HG02610 (cell line): Measurements from ENCODE around the gene ZIC2.

Source experiments
- ATAC-seq: cut with Tn5 transposase; IDR thresholded peaks from one replicate; pipeline ENCODE4 v1.9.1; 2021; ENCODE audit warnings: mild to moderate bottlenecking, moderate library complexity; ENCODE audit not compliant: unreplicated experiment

ZIC2 gene

GRCh38 chr13:99985241-99985874, 3.8 kb downstream of the ZIC2 start:
- ATAC-seq, result no peak

DNA sequence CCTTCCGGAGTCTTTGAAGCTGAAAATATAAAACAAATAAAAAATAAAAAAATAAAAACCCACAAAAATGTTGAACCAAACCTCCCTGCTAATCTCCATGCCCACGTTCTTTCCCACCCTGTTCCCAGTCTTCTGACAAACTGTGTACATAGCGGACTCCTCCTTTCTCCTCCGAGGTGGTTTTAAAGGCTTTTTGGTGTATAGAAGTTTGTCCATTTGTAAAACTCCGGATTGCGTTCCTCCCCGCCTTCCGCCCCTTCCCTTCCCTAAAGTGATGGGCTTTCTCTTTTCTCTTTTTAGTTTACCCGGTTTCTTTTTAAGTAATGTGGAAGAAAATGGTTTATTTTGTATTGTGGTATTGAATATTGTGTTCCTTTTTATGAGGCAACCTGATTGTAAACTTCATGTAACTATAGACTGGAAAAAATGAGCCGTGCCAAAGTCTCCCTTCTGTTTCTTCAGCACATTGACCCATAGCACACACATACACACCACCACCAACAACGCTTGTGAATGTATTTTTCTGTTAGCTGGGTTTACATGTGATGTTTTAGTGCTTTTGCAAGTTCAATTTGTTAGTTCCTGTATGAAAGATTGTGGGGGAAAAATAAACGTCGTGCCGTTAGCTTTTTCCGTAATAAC, 4.4 kb downstream of the ZIC2 start:
- no peak for ATAC-seq

DNA sequence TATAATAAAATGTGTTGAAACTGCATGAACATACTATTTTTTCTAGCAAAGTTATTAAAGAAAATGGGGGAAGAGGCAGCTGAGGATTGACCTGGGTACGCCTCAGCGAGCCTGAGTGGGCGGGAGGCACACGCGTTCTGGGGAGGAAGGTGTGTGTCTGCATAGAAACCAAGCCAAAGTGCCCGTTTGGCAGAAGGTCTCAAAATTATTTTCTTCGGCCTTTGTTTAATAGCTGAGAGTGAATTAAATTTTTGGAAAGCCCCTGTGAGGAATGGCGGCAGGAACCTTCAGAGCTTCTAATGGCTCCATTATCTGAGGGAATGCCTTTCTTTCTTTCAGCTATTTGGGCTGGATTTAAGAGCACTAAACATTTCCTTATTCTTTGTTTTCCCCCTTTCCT, 5.2 kb downstream of the ZIC2 start:
- no peak for ATAC-seq

GRCh38 chr13:99987154-99988019, 5.8 kb downstream of the ZIC2 start:
- no peak for ATAC-seq

DNA sequence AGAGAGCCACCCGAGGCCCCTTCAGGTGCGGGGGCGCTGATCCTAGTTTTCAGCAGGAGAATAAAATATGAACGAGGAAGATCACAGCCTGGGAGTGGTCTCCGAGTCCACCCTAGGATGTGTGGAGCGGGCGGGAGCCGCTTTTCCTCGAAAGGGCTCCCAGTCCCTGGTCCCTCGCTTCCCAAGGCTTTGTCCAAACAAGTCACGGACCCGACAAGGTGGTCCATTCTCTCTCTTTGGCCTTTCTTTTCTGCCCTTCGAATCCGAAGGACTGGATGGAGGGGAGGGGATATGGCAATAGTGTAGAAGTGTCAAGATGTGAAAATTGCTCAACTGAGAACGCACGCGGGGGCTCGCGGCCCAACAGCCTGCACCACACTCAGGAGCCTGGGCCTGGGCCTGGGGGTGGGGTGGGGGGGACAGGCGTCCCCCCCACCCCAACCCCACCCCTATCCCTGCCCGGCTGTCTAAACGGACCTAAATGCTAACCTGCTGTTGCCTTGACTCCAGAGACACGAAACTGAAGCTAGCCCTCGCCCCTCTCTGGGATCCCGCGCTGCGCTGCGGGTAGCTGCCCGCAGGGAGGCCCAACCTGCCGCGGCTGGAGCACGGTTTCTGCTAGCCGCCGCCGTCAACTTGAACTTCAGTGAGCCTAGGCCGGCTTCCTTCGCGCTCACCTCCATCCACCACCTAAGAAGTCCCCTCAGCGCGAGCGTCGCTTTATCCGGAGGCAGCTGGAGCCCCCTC, 7.1 kb downstream of the ZIC2 start:
- no peak for ATAC-seq

- no peak for ATAC-seq
Measured at GRCh38 chr13:99989276-99990125, 7.9 kb downstream of the ZIC2 start.

- ATAC-seq, result no peak
Measured at GRCh38 chr13:99990126-99990977, 8.8 kb downstream of the ZIC2 start.

GRCh38 chr13:99991013-99991827, 9.6 kb downstream of the ZIC2 start:
- ATAC-seq, result no peak

DNA sequence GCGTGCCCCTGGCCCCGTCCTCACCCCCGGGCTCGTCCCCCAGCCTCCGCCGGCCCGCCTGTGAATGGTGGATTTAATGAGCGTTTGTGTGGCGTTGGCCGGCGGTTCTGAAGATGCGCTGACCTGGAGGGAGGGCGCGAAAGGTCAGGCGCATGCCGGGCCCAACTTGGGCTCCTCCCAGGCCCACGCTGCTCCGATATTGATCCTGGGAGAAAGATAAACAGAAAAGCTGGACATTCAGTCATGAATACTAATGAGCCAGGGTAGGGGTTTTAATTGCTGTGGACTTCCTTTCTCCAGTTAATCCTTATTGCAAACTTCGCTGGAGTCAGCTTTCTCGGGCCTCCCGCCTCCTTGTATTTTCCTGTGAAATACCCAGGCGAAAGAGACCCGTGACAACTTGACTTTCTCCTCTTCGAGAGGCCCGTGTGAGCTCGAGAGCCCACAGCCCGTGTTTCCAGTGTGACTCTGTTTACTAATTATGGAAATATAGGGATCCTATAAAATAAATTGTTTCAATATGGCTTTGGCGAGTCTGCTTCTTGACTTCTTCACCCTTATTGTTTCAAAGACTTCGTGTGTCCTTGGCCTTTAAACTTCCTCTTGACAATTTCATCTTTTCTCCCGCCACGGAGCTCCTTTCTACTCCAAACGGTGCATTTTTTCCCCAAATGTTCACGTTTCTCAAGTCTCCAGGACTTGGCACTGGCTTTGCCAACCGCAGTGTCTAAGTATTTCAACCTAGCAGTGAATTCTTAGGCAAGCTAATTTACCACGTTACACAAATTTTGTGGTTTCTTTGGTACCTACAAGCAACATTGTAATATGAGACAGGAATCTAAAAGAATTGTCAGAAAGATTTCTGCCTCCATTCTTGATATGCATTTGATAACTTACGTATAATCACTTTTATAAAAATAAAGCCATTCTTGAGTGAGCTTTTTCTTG, 10.5 kb downstream of the ZIC2 start:
- ATAC-seq, result no peak

GRCh38 chr13:99992949-99993351, 11.4 kb downstream of the ZIC2 start:
- ATAC-seq, result no peak

DNA sequence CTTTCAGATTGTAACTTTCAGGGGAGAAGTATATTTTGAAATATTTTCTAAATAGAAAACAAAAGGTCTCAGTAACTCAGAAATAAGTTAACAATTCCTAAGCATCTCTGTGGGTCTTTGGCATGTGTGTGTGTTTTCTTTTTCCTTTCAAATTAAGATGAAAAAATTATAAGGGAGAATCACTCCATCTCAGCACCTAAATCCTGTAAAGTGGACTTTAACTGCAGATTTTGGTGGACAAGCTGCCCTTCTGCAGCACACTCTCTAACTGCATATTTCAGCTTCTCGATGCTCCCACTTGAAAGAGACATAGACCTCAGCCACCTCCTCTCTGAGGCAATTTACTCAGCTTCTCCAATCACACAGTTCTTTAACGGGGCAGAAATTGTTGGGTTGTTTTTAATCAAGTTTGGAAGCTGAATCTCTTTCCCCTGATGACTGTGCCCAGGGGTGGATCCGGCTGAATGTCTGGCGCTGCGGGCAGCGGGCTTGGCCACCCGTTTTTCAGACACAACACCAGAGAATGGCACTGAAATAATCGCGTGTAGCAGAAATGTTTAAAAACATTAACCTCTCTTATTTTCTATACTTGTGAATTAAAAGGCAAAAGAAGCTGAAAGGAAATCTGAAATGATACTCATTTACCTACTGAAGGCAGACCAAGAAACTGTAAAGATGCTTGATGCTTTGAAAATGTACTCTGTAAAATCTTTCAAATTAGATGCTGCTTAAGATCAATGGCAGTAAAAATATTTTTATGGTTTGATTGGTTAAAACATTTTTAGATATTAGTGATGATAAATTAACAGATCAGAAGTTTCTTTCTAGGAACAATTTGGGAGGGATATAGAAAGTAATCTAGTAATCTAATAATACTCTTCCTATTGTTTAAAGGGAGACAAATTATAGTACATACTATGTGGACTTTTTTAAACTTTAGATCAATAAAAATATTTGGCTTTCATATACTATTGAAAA, 12.4 kb downstream of the ZIC2 start:
- no peak for ATAC-seq

GRCh38 chr13:99994638-99995020, 13.0 kb downstream of the ZIC2 start:
- no peak for ATAC-seq

DNA sequence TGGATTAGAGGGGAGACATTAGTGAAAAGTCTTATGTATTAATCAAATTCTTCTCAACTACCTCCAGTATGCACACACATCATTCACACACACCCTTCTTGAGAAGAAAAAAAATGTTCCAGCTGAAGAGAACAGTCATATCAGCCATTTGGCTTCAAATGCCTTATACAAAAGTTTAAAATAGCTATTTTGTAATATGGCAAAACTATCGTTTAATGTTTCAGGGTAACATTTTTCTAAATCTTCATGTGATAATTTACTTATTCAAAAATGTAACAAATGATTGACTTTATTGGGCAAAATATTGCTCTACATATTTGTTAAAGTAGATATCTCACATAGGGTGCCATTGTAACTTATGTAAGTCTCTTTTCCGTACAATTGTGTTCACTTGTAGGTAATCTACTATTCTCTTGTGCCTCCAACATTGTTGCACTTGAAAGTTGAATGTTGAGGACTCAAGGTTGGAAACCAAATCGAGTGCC, 13.6 kb downstream of the ZIC2 start:
- ATAC-seq, result no peak

GRCh38 chr13:99995589-99996380, 14.2 kb downstream of the ZIC2 start:
- ATAC-seq, result no peak

- no peak for ATAC-seq
Measured at GRCh38 chr13:99996381-99996973, 14.9 kb downstream of the ZIC2 start.
